GM19239 (cell line): Measurements from ENCODE around the gene SLC2A9.

Source experiments
- DNase-seq: peaks from one replicate; pipeline ENCODE4 v3.0.0; 2011; ENCODE audit warnings: low spot score; ENCODE audit not compliant: insufficient read length
- FAIRE-seq: peaks from 2 replicates; lab custom pipeline; 2011; peaks lifted over from hg19 to GRCh38; lab: Jason Lieb, UNC

Gene SLC2A9

DNA sequence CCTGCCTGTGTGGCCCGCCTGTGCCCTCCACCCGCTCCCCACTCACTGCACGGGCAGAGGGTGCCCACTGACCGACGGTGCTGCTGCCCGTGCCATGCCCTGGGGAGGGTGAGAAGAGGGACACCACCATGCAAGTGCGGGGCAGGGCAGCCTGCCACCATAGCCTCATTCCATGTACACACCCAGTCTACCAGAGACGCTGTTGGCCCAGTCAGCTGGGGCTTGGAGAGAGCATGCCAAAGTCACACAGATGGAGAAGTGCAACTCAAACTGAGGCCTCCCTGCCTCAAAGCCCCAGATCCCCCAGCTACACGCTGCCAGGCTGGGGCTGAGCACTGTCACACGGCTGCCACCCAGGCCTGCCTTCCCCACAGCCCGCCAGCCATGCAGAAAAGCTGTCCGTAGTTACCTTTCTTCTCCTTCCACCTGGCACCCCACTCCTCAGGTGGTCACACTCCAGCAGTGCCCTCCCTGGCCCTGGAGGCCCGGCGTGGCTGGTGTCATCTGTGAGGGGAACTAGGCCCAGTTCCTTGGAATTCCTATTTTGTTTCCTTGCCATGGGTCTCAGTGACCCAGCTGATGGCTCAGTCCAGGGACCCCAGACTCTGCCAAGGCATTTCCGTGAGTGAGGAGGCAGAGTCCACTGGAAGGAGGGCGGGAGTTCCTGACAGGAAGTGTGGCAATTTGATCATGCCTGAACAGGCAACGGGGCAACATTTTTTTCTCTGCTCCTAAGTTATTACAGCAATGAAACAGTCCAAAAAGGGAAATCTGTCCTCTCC lies at the start of gene SLC2A9:
Gene SLC2A9, minus strand, starts transcription at position 627 of the 782 bp plus-strand sequence. Its CDS starts 68 bp downstream, at position 559.
- no peak for DNase-seq
- FAIRE-seq, result no peak

DNA sequence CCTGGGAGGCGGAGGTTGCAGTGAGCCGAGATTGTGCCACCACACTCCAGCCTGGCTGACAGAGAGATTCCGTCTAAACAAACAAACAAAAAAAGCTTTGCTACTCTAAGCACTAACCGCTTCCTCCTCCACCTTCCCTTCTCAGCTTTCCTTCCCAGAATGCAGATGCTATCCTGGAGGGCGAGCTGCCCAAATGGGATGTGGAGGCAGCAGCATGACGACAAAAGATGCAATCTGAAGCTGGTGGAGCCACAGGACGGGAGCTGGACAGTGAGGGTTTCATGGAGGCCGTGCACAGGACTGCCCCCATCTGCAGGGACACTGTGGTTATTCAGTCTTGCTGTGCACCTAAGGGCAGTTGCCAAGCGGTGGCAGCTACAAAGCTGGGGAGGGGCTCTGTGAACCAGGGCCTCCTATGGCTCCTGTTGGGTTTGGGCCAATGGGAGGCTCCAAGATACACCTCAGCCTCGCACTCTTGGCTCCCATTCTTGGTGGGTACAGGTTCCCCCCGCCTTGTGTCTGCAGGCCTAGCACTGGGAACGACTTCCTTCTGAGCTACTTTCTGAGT lies 47.9 kb upstream of the SLC2A9 start:
- no peak for FAIRE-seq
- DNase-seq, result no peak

DNA sequence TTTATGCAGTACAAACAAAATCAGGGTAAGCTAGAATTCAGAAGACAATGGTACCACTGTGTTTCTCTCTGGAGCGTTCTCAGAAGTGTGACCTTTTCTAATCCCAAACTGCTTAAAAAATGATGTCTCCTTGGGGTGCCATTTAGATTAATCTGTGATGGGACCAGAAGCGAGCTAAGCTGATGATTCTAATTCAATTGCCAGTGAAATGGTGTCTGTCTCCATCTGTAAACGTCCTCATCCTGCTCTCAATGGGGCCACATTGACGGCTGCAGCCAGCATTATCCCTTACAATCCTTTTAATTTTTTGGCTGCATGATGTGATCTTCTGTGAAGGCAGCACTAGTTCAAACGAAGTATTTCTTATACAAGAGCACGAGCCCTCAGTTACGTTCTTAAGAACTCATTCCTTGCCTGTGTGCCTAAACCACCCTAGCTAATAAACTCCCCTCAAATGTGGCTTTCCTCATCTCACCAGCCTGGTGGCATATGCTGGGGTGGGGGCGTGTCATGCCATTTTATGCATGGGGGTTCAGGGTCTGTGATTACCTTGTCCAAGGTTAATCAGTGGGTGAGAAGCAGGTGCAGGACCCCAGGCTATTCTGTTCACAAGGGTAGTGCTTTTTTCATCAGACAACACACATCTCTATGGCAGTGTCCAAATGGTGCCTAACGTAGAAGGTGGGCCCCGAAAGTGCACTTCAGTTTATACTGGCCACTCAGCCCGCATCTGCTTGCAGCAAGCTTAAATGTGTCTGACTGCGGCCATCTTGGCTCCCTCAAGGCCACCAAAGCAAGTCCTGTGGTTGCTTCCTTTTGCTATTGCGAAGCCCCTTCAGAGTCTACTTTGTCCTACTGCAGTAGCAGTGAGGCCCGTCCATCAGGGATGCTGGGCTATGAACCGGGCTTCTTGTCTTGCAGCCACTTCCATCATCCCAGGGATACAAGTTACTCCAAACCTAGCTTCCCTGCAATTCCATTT lies 45.7 kb upstream of the SLC2A9 start:
- FAIRE-seq (no peak), DNase-seq (no peak)

DNA sequence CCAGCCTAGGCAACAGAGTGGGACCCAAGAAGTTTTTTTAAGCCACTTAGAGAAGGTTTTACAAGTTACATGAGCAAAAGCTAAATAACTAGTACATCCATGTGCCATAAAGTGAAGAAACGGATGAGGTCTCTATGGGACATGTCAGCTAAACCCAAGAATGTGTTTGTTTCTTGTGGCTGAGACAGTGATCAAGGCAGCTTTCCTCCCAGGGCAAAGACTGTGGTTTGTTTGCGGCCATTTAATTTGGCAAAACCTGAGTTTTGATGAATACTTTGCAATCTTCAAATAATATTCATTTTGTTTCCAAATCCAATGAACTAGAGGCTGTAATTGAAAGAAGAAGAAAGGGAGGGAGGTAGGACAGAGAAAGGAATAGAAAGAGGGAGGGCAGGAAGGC lies 44.9 kb upstream of the SLC2A9 start:
- no peak for FAIRE-seq
- no peak for DNase-seq

DNA sequence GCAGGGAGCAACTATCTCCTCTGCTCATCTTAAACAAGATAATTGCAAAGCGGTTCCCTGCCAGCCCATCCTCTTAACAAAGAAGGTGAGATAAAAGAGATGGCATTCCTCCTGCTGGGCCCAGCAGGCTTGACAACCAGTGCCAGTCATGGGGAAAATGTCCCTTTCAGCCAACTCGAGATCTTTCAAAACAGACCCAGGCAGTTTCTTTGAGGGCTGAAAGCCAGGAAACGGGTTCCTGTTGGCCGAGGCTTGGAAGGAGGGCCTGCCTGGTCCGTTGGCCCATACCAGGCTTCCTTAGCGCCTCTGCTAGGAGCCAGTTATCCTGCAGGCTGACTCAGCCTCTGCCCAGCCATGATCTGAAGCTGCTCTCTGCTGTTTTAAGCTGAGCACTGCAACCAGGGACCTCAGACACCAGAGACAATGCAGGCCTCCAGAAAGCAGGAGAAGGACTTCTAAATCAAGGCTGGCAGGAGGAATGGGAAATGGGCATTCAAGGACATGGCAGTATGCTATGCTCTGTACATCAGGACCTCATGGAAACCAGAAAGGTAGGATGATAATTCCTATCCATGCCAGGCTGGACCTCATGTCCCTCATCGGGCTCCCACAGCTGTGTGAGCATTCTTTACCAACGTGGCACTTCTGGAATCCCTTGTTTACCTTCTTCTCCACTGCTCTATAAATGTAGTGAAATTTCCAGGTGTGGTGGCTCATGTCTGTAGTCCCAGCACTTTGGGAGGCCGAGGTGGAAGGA lies 42.4 kb upstream of the SLC2A9 start:
- FAIRE-seq, result no peak
- DNase-seq, result no peak

DNA sequence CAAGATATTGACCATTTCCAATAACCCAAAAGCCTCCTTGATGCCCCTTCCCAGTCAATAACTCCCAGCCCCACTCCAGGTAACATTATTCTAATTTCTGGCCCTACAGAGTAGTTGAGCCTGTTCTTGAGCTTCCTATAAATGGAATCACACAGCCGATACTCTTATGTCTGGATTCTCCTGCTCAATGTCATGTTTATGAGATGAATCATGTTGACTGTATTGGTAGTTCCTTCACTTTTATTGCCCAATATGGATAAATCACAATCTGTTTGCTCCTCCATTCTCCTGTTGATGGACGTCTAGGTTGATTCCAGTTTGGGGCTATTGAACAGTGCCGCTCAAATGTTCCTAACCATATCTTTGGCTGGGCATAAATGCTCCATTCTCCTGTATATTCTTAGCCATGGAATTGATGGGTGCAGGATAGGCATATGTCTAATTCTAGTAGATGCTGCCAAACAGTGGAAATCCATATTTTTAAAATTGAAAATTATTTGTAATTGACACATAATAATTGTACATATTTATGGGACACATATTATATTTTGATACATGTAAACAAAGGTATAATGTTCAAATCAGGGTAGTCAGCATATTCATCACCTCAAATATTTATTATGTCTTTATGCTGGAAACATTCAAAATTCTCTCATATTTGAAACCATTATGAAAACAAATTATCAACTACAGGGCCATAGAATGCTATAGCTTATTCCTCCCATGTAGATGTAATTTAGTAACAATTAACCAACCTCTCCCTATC lies 40.5 kb upstream of the SLC2A9 start:
- FAIRE-seq, result no peak
- no peak for DNase-seq

DNA sequence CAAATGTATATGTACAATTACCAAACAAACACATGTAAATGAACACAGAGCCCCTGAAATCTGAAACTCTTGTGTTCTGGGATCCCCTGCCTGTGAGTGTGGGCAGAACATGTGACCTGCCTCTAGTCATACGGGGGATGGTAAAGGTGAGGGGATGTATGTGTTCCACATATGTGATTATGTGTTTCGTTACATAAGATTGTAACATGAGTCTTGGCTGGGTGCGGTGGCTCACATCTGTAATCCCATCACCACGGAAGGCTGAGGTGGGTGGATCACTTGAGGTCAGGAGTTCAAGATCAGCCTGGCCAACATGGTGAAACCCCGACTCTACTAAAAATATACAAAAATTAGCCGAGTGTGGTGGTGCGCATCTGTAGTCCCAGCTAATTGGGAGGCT lies 37.1 kb upstream of the SLC2A9 start:
- FAIRE-seq (no peak), DNase-seq (no peak)

DNA sequence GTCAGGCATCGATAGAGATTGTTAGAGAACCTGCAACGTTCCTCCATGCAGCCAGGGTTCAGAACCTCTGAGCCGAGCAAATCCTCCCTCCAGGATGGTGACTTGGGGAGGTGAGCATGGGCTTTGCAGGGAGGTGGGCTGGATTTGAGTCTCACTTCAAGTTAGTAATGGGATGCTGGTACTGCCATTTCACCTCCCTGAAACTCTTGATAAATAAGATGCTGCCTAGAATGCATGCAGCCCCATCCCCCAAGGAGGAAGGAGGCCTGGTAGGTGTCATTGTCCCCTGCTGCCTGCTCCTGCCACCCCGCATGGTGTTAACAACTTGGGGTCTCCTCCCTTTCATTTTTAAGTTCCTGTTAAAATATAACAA lies 35.7 kb upstream of the SLC2A9 start:
- FAIRE-seq, result no peak

DNA sequence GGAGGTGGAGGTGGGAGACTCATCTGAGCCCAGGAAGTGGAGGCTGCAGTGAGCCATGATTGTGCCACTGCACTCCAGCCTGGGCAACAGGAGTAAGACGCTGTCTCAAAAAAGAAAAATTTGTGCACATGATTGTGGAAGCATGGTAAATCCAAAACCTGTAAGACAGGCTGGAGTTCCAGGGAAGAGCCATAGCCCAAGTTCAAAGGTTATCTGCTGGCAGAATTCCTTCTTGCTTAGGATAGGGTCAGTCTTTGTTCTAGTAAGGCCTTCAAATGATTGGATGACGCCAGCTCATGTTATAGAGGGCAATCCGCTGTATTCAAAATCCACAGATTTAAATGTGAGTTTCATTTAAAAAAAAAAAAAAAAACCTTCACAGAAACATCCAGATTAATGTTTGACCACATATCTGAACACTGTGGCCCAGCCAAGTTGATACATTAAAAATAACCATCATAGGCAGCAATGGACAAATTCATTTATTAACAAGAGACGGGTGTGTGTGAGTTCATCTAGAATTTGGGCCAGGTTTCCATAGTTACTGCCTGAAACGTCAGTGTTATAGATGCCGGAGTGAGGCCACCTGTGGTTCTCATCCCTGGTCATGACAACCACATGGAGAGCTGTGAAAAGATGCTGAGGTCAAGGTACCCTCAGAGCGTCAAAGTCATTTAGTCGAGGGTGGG lies 35.2 kb upstream of the SLC2A9 start:
- DNase-seq (no peak), FAIRE-seq (no peak)

More for the DNA sequence above, 35.7 kb upstream of the SLC2A9 start:
- no peak for DNase-seq

DNA sequence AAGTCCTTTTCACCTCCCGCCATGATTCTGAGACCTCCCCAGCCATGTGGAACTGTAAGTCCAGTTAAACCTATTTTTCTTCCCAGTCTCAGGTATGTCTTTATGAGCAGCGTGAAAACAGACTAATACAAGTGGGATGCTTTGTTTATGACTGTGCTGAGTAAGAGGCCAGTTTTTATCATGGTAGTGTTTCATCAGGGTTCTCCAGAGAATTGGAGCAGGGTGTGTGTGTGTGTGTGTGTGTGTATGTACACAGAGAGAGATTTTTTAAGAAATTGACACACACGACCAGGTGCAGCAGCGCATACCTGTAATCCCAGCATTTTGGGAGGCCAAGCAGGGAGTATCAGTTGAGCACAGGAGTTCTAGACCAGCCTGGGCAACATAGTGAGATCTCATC lies 34.6 kb upstream of the SLC2A9 start:
- FAIRE-seq (no peak), DNase-seq (no peak)

DNA sequence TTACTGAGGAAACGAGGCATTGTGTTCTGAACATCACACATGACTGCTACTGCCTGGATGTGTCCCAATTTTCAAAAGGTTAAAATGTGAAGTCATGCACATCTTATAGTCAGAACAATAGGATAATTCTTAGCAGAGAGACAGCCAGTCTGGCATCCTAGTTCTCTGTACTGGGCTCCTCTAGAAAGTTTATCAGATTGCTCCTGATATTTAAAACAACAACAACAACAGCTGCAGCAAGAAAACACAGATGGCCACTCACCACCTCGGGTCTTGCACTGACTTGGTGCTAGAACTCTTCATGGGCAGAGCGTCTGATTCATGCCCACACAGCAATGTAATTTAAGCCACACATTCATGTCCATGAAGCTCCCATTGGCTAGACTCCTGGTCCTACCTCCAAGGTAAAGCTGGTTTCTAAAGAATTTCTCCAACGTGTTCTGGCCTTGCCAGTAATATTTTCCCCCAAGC lies 33.3 kb upstream of the SLC2A9 start:
- no peak for DNase-seq
- FAIRE-seq, result no peak

DNA sequence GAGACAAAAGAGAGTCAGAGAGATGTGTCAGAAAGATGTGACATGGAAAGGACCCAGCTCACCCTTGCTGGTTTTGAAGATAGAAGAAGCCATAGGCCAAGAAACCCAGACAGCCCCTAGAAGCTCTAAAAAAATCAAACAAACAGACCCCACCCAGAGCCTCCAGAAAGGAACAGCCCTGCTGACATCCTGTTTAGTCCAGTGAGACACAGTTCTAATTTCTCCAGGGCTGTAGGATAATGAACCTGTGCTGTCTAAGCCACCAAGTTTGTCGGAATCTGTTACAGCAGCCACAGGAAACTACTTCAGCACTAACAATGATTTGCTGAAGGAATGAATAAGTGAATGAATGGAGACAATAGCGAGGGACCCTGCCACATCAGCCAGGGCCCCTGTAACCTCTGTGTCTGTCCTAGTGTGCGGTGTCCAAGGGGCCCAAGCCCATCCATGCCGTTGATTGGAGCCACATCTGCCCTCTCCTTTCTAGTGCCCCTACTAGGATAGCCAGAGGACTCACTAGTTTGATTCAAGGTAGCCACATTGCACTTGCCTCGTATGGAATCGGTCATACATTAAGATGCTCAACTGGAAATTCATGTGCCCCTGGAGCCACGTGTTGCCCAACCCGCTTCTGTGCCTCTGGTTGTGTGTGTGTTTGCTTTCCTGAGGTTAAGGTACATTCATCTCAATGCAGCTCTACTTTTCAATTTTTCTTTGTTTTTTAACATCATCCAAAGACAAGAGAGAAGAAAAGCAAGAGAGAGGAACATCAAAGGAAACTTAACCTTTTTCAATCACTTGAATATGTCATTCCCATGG lies 32.5 kb upstream of the SLC2A9 start:
- FAIRE-seq (no peak), DNase-seq (no peak)

DNA sequence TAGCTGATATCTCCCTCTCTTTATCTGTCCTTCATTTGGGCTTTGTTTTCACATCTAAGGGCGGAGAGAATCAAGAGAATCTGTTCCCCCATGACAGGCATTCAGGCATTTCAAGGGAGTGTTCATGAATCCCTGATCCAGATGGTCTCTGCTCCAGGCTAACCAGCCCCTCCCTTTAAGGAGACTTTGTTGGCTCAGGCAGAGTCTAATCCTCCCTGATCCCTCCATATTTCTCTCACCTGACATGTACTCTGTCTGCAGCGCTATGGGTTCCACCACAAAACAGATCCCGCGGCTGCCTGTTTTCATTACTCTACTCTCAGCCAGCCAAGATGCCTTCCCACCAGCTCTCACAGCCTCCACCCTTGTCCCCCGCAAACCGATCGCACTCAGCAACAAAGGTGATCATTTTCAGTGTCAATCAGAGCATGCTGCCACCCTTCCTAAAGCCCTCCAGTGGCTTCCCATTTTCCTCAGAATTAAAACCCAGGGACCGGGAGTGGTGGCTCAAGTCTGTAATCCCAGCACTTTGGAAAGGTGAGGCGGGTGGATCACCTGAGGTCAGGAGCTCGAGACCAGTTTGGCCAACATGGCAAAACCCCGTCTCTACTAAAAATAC lies 30.3 kb upstream of the SLC2A9 start:
- no peak for DNase-seq

DNA sequence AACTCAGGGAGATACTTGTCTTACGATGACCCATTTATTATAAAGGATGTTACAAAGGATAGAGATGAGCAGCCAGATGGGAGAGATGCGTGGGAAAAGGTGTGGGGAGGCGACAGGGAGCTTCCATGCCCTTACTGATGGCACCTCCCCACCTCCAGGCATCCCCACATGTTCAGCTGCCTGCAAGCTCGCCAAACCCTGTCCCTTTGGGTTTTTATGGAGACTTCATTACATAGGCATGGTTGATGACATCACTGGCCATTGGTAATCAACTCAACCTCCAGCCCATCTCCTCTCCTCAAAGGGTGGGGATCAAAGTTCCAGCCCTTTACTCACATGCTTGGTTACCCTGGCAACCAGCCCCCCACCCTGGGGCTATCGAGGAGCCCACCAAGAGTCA lies 29.4 kb upstream of the SLC2A9 start:
- FAIRE-seq, result no peak
- no peak for DNase-seq

More for the DNA sequence above, 30.3 kb upstream of the SLC2A9 start:
- FAIRE-seq, result no peak

DNA sequence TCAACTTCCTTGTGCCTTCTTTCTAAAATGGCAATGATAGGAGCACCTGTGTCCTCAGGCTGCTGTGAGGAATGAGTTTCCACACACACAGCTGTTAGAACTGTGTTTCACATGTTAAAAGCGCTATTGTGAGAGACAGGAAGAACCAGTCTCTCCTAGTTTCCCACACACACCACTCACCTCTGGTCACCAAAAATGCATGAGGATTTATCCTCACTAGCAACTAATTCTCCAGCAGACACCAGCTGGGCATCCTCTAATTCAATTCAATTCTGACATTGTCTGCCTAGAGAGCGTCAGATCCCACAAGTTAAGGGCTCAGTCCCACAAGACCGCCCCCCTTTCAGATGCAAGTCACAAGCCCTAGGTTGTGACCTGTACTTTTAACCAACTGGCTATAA lies 29.0 kb upstream of the SLC2A9 start:
- DNase-seq (no peak), FAIRE-seq (no peak)

DNA sequence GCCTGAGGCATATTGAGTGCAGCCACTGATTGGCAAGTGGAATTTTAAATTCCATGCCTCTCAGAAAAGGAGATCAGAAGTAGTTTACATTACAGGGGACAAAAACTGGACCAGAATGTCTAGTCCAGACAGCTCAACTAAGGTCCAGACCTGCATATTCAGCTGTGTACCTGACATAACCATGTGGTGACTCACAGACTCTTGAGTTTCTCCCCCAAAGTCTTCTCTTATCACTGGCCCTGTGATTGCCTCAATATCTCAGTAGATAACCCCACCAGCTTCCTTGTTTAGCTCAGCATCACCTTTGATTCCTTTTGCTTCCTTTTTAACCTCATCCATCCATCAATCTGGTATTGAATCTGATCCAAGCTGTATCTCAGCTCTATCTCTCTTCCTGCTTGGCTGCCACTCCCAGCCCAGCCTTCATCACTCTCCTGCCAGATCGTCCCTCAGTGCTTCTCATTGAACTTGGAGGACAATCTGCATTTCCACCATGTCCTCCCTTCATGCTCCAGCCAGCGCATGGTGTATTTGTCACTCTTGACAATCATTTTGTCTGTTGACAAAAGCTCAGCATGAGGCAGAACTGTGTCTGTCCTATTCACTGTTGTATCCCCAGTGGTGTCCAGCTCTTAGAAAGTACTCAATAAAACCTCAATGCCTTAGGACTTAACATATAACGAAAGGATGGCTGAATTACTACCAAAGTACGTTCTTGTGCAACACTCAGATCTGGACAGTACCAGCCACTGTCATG lies 27.8 kb upstream of the SLC2A9 start:
- no peak for DNase-seq
- FAIRE-seq, result no peak

DNA sequence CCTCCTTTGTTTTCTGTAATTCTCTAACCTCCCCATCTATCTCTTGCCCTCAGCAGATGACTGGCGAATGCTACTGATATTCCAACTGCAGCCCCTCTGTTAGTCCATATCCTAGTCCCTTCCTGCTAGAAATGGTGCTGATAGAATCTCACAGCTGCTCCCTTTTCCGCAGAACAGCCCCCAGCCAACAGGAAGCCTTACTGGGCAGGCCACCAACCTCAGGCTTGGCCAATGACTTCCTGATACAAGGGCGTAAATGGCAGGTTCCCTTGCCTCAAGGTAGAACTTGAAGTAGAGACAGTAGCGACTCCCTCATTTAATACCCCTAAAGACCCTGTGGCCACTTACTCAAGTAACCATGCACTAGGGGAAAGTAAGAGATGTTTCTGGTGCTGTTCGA lies 26.7 kb upstream of the SLC2A9 start:
- FAIRE-seq (no peak), DNase-seq (no peak)
